Esophagus muscularis mucosa (tissue), 3 donors: Measurements from ENCODE around the gene NEDD1.

Experiments used
- POLR2A ChIP-seq: fragments of 450-650 bp; IDR thresholded peaks from one replicate; pipeline ENCODE4 v1.6.1; 2017; ENCODE audit warnings: antibody characterized with exemption, moderate library complexity, mild to moderate bottlenecking, low read depth
- POLR2AphosphoS5 ChIP-seq, 2 donors: sonication (generic); formaldehyde crosslinking; IDR thresholded peaks; one replicate each; pipeline ENCODE4 v1.6.1; 2017; ENCODE audit warnings: antibody characterized with exemption in 2 of 2
- TF ChIP-seq, protein P1 (sequence below), 3 experiments: fragments of 200-600 bp in 2 of 3; fragments of 450-650 bp in 1 of 3; sonication (generic) in 2 of 3; IDR thresholded peaks; one replicate each; pipeline ENCODE4 v1.5.1; 2017 to 2019; ENCODE audit warnings: antibody characterized with exemption in 3 of 3, mild to moderate bottlenecking in 2 of 3, moderate library complexity in 1 of 3

- TF ChIP-seq, protein P1, sequence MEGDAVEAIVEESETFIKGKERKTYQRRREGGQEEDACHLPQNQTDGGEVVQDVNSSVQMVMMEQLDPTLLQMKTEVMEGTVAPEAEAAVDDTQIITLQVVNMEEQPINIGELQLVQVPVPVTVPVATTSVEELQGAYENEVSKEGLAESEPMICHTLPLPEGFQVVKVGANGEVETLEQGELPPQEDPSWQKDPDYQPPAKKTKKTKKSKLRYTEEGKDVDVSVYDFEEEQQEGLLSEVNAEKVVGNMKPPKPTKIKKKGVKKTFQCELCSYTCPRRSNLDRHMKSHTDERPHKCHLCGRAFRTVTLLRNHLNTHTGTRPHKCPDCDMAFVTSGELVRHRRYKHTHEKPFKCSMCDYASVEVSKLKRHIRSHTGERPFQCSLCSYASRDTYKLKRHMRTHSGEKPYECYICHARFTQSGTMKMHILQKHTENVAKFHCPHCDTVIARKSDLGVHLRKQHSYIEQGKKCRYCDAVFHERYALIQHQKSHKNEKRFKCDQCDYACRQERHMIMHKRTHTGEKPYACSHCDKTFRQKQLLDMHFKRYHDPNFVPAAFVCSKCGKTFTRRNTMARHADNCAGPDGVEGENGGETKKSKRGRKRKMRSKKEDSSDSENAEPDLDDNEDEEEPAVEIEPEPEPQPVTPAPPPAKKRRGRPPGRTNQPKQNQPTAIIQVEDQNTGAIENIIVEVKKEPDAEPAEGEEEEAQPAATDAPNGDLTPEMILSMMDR (IDR thresholded peaks at IDR 0.05) = no peak
- TF ChIP-seq POLR2AphosphoS5 (IDR thresholded peaks at IDR 0.05) (no peak), POLR2A (no peak)
Measured at GRCh38 chr12:96982671-96983070, 75.6 kb downstream of the NEDD1 start.
